KOPT-K1 (cell line): ENCODE results near the gene PCGF2.

ENCODE experiments used
- H3K27ac ChIP-seq: fragments of 200-600 bp; sonication (generic); 2 replicates; pipeline ENCODE4 v1.5.1; 2016; ENCODE audit warnings: antibody characterized with exemption, mild to moderate bottlenecking, low read depth, low read length; ENCODE audit not compliant: poor library complexity, severe bottlenecking
- H3K36me3 ChIP-seq: fragments of 200-600 bp; sonication (generic); 2 replicates; pipeline ENCODE4 v1.5.1; 2017; ENCODE audit warnings: antibody characterized with exemption, mild to moderate bottlenecking, low read length, moderate library complexity; ENCODE audit not compliant: insufficient read depth
- H3K9me3 ChIP-seq: fragments of 200-600 bp; sonication (generic); 2 replicates; pipeline ENCODE4 v1.5.1; 2017; ENCODE audit warnings: antibody characterized with exemption, low read length, mild to moderate bottlenecking; ENCODE audit not compliant: insufficient read depth, poor library complexity, severe bottlenecking

PCGF2 gene

DNA sequence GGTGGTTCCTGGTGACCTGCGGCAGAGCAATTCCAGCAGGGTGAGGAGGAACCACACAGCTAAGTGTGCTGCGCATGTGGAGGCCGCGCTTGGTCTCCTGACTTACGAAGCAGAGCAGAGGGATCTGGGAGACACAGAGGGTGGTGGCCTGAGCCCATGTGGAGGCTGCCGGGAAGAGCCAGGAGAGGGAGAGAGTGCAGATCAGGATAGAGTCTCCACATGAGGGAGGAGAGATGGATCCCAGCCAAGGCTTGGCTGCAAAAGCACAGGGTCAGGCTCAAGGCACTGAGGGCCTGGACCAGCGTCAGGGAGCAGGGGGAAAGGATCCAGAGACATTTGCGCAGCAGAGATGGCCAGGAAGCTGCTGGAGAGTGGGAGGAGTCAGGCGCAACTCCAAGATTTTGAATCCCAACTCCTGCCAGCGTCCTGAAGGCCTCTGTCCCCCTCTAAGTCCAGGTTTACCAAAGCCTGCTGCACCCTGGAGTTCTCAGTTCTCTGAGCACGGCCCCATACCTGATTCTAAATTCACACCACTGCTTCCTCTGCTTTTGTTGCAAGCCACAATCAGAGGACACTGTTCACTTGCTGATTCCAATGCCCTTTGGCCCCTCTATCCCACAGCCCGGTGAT is 54.3 kb downstream of the PCGF2 start:
- no peaks in the 10 kb centered on the region for H3K36me3 ChIP-seq
- H3K9me3 ChIP-seq, result no peaks in the 10 kb centered on the region
- no peak overlapping the region for H3K27ac ChIP-seq

GRCh38 chr17:38691154-38691553 is 57.0 kb downstream of the PCGF2 start:
- H3K27ac ChIP-seq, result no peak overlapping the region
- no peaks in the 10 kb centered on the region for H3K9me3 ChIP-seq
- no peaks in the 10 kb centered on the region for H3K36me3 ChIP-seq

- H3K27ac ChIP-seq, result no peak overlapping the region
- no peaks in the 10 kb centered on the region for H3K36me3 ChIP-seq
These were observed 57.8 kb downstream of the PCGF2 start for GRCh38 chr17:38690386-38690785.

GRCh38 chr17:38687286-38687685 is 60.9 kb downstream of the PCGF2 start:
- Histone ChIP-seq H3K27ac (no peak overlapping the region), H3K36me3 (no peaks in the 10 kb centered on the region), H3K9me3 (no peaks in the 10 kb centered on the region)

More at GRCh38 chr17:38690386-38690785, 57.8 kb downstream of the PCGF2 start:
- H3K9me3 ChIP-seq, result no peaks in the 10 kb centered on the region

- Histone ChIP-seq H3K27ac (no peak overlapping the region), H3K9me3 (no peaks in the 10 kb centered on the region), H3K36me3 (no peaks in the 10 kb centered on the region)
These were observed 62.6 kb downstream of the PCGF2 start for GRCh38 chr17:38685491-38685890.
